Hematopoietic multipotent progenitor cell treated with erythropoietin and hydrocortisone succinate and interleukin-3 and kit ligand, for 4 days (in vitro differentiated cells): ENCODE results near the gene SLC17A2.
"Not testable (repeated sequence)": the region's sequence is repeated elsewhere in the genome, so short reads cannot be mapped to it uniquely, and the experiment has no call there.

Experiments
- DNase-seq: peaks from one replicate; pipeline ENCODE4 v3.0.0-alpha.2; 2015

Gene SLC17A2

DNA sequence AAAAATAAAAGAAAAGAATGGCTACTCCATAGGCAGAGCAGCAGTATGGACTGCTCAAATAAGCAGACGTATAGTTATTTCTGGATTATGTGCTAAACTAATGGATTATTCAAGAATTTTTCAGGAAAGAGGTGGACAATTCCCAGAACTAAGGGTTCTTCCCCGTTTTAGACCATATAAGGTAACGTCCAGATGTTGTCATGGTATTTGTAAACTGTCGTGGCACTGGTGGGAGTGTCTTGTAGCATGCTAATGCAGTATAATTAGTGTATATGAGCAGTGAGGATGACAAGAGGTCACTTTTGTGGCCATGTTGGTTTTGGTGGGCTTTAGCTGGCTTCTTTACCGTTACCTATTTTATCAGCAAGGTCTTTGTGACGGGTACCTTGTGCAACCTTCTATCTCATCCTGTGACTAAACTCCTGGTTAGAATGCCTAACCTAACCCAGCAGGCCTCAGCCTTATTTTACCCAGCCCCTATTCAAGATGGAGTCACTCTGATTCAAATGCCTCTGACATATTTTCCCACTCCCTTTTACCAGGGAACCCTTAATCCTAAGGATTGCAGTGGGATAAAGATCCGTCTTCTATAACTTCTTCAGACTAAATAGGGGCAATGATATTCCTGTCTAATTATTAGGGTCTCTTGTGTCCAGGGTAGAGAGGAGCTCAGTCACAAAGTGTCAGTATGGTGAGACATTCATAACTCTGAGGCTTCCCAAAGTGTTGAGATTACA is 21.0 kb upstream of the SLC17A2 start:
- DNase-seq: no peak

DNA sequence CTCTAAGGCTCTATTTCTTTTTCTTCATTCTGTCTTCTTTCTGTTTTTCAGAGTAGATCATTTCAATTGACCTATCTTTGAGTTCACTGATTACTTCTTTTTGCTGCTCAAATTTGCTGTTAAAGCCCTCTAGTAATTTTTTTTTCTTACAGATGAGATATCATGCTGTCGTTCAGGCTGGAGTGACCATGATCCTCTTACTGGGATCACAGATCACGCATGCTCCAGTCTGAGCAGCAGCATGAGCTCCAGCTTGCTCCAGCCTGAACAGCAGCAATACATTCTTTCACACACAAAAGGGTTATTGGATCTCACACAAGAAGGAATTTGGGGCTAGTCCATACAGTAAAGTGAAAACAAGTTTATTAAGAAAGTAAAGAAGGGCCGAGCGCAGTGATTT is 19.8 kb upstream of the SLC17A2 start:
- no peak for DNase-seq

DNA sequence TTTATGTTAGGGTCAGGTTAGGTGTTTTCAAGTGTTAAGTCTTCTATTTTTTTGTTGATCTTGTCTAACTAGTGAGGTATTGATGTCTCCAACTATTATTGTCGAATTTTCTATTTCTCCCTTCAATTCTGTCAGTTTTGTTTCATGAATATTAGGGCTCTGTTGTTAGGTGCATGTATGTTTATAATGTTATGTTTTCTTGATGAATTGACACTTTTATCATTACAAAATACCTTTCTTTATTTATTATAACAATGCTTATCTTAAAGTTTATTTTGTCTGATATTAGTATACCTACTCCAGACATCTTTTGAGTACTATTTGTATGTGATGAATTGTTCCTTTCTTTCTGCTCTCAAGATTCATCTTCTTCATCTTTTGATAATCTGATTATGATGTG is 19.2 kb upstream of the SLC17A2 start:
- DNase-seq: no peak

GRCh38 chr6:25947492-25947891 is 17.0 kb upstream of the SLC17A2 start:
- DNase-seq: not testable (repeated sequence)

- peak; percentile 46 for DNase-seq
These were observed 16.1 kb upstream of the SLC17A2 start for GRCh38 chr6:25946631-25947030.

- not testable (repeated sequence) for DNase-seq
These were observed 15.2 kb upstream of the SLC17A2 start for GRCh38 chr6:25945738-25946137.

GRCh38 chr6:25944688-25945574 is 14.4 kb upstream of the SLC17A2 start:
- DNase-seq: no peak

DNA sequence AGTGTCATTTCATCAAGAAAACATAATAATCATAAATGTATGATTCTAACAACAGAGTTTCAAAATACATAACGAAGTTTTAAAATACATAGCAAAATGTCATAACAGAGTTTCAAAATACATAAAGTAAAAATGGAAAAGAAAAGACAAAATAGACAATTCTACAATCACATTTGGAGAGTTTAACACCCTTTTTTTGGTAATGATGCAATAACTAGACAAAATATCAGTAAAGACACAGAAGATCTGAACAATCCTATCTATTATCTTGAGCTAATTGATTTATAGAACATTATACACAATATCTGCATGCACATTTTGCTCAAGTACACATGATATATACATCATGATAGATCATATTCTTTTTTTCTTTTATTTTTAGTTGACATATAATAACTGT is 13.4 kb upstream of the SLC17A2 start:
- DNase-seq: no peak

DNA sequence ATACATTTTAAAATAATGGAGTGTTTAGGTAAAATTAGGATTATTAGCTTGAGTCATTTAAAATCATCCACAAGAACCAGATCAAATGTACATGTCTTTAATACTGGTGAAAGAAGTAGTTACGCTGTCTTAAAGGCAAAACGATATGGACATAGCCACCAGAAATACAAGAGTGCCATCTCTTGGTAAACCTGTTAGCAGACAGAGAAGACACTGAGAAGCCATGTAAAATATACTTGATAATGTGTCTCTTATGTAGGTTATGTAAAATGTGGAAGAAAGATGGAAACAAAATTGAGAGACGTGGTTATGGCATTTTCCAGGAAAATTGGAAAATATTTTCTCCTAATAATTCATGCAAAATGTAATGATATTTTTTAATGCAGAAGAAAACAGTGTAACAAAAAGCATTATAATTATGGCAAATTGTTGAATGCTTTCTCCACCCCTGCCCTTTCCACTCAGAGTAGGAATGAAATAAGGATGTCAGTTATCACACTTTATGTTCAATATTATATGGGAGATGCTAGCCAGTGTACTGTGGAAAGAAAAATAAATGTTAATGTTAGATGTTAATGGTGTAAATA is 12.2 kb upstream of the SLC17A2 start:
- peak; percentile 83 for DNase-seq

GRCh38 chr6:25939593-25939992 is 9.1 kb upstream of the SLC17A2 start:
- no peak for DNase-seq

- no peak for DNase-seq
These were observed 5.5 kb upstream of the SLC17A2 start for GRCh38 chr6:25935953-25936352.

GRCh38 chr6:25934735-25935313 is 4.3 kb upstream of the SLC17A2 start:
- no peak for DNase-seq

- DNase-seq: no peak
These were observed 3.7 kb upstream of the SLC17A2 start for GRCh38 chr6:25934156-25934555.

- DNase-seq: no peak
These were observed 869 bp upstream of the SLC17A2 start for GRCh38 chr6:25931411-25931709.

DNA sequence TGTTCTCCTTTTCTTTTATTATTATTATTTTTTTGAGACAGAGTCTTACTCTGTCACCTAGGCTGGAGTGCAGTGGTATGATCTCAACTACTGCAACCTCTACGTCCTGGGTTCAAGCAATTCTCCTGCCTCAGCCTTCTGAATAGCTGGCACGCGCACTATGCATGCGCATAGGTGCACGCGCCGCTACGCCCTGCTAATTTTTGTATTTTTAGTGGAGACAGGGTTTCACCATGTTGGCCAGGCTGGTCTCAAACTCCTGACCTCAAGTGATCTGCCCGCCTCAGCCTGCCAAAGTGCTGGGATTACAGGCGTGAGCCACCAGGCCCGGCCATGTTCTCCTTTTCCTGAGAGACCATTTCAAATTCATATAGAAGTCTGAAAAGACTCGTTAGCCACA is 706 bp downstream of the SLC17A2 start:
- not testable (repeated sequence) for DNase-seq

- DNase-seq: no peak
These were observed 1.7 kb downstream of the SLC17A2 start for GRCh38 chr6:25928562-25929324.

- peak; percentile 55 for DNase-seq
These were observed 2.7 kb downstream of the SLC17A2 start for GRCh38 chr6:25927756-25928216.

GRCh38 chr6:25927178-25927577 is 3.3 kb downstream of the SLC17A2 start:
- no peak for DNase-seq

DNA sequence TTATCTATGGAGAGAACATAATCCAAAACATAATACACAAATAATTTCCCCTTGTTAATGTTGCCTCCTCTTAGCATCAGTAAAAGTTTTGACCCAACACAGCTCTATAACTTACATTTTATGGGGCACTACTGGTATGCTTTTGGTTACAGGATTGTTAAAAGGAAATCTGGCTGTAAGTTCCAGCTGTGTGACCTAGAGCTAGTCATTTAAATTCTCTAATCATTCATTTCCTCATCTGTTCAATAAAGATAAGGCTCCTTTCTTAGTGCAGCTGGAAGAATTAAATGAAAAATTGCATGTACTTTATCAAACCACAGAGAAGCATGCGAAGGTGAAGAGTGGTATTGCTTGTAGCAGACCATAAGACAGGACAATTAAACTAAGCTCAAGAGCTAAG is 4.6 kb downstream of the SLC17A2 start:
- DNase-seq: peak; percentile 88

GRCh38 chr6:25922301-25922700 is 8.2 kb downstream of the SLC17A2 start:
- no peak for DNase-seq

DNA sequence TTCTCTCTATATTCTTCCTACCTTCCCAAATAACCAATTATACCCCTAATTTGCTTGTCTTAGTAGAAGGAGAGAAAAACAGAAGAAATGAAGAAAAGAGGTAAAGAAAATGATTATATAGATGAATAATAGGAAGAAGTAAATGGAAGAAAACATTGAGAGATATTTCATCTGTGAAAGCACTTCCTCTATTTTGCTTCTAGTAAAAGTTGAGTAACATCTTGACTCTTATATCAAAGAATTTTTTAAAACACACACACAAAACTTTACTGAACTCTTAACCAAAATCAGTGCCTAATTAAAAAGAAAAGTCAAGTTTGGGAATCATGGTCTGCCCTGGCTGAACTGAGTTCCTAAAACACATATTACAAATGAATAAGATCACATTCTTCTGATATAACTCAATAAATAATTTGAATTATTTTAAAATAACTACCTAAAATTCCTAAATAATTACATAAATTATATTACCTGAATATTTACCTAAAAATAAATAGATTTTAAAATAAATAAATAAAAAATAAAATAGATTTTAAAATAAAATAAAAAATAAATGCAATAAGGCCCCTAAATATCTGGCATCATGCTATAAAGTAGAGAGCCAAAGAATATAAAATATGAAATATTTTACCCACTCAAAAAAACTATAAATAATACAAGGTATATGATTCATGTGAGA is 8.8 kb downstream of the SLC17A2 start:
- peak; percentile 42 for DNase-seq

DNA sequence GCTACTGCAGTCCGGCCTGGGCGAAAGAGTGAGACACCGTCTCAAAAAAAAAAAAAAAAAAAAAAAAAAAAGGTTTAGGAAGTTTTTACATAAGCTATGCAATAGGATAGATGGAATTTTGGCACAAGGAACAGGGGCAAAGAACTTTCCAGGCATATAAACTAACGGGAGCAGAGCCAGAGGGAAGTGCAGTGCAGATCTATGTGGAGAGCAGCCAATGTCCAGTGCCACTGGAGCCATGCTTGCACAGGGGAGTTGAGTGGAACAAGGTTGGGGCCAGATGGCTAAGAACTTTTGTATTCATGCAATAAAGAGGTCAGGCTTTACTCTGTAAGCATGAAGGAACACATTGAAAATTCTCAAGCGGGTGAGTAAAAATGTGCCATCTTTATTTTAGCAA is 10.8 kb downstream of the SLC17A2 start:
- no peak for DNase-seq
